HepG2 (cell line): Measurements from ENCODE around the gene CD7. TPM values are rescaled to one million over a fixed set of nuclear protein-coding genes. Genes with fewer than 3 reads are reported as not detected.

Experiments used
- NFE2L1 ChIP-seq: sonication (generic); formaldehyde crosslinking; IDR thresholded peaks from 2 replicates; pipeline ENCODE4 v1.4.0; 2020; ENCODE audit warnings: missing genetic modification reagents, mild to moderate bottlenecking, borderline replicate concordance
- SRF ChIP-seq: IDR thresholded peaks from 2 replicates; pipeline ENCODE4 v1.6.1; 2011; ENCODE audit warnings: mild to moderate bottlenecking, low read depth, low read length, moderate library complexity
- TERF1 ChIP-seq: sonication (generic); formaldehyde crosslinking; IDR thresholded peaks from 2 replicates; pipeline ENCODE4 v1.8.0; 2022; ENCODE audit warnings: mild to moderate bottlenecking, missing genetic modification reagents, moderate library complexity
- THAP11 ChIP-seq: IDR thresholded peaks from 2 replicates; pipeline ENCODE4 v1.6.1; 2016; ENCODE audit warnings: missing biosample characterization, missing genetic modification reagents
- ZNF577 ChIP-seq: sonication (generic); formaldehyde crosslinking; IDR thresholded peaks from 2 replicates; pipeline ENCODE4 v1.4.0; 2020; ENCODE audit warnings: mild to moderate bottlenecking, low read depth, missing genetic modification reagents, borderline replicate concordance
- ZNF646 ChIP-seq: sonication (generic); formaldehyde crosslinking; IDR thresholded peaks from 2 replicates; pipeline ENCODE4 v1.9.0; 2021; ENCODE audit warnings: mild to moderate bottlenecking, missing genetic modification reagents
- polyA plus RNA-seq, 8 experiments: library from polyadenylated mRNA; depleted of rRNA in 3 of 8; stranded (reverse) in 7 of 8; unstranded in 1 of 8; fragments of >200 nt; fragmentation: Illumina TruSeq in 4 of 8; extraction: Trizol in 4 of 8; gene quantifications; 2 replicates each; pipeline versions ENCODE4 v1.2.1 to v1.2.3, GENCODE V29; 2011 to 2016; ENCODE audit warnings: low read depth in 4 of 8, missing spikeins in 1 of 8, mixed read lengths in 1 of 8; ENCODE audit not compliant: insufficient read depth in 1 of 8
- total RNA-seq, 5 experiments: library from RNA; depleted of rRNA; stranded (reverse); fragments of >200 nt; fragmentation: Illumina TruSeq; extraction: Trizol; gene quantifications; 2 replicates each; pipeline ENCODE4 v1.2.3, GENCODE V29; 2016; ENCODE audit warnings: low read depth in 1 of 5
- TF ChIP-seq, protein P1 (sequence below): sonication (generic); formaldehyde crosslinking; IDR thresholded peaks from 2 replicates; pipeline ENCODE4 v1.4.0; 2020; ENCODE audit warnings: mild to moderate bottlenecking, missing genetic modification reagents
- TF ChIP-seq, protein P2 (sequence below): IDR thresholded peaks from 2 replicates; pipeline ENCODE4 v1.6.1; 2016; ENCODE audit warnings: missing biosample characterization, missing genetic modification reagents, low read depth

Gene CD7
- total and polyA plus RNA-seq, 2 of the 13 experiments (the other 11 are each of a cell fraction or from before 2014, with no cell fraction given): 67.6 to 76.4 TPM

- TF ChIP-seq NFE2L1 (CRISPR knock-in tag) (0 out of 2 replicates have a peak, but pooled peaks have one; percentile 3), THAP11 (CRISPR knock-in tag) (peak; percentile 44; the same call in 1 of the 2 replicates), ZNF646 (CRISPR knock-in tag) (no peak), SRF (no peak), ZNF577 (CRISPR knock-in tag) (no peak), TERF1 (CRISPR knock-in tag) (no peak)
- TF ChIP-seq, protein P1, sequence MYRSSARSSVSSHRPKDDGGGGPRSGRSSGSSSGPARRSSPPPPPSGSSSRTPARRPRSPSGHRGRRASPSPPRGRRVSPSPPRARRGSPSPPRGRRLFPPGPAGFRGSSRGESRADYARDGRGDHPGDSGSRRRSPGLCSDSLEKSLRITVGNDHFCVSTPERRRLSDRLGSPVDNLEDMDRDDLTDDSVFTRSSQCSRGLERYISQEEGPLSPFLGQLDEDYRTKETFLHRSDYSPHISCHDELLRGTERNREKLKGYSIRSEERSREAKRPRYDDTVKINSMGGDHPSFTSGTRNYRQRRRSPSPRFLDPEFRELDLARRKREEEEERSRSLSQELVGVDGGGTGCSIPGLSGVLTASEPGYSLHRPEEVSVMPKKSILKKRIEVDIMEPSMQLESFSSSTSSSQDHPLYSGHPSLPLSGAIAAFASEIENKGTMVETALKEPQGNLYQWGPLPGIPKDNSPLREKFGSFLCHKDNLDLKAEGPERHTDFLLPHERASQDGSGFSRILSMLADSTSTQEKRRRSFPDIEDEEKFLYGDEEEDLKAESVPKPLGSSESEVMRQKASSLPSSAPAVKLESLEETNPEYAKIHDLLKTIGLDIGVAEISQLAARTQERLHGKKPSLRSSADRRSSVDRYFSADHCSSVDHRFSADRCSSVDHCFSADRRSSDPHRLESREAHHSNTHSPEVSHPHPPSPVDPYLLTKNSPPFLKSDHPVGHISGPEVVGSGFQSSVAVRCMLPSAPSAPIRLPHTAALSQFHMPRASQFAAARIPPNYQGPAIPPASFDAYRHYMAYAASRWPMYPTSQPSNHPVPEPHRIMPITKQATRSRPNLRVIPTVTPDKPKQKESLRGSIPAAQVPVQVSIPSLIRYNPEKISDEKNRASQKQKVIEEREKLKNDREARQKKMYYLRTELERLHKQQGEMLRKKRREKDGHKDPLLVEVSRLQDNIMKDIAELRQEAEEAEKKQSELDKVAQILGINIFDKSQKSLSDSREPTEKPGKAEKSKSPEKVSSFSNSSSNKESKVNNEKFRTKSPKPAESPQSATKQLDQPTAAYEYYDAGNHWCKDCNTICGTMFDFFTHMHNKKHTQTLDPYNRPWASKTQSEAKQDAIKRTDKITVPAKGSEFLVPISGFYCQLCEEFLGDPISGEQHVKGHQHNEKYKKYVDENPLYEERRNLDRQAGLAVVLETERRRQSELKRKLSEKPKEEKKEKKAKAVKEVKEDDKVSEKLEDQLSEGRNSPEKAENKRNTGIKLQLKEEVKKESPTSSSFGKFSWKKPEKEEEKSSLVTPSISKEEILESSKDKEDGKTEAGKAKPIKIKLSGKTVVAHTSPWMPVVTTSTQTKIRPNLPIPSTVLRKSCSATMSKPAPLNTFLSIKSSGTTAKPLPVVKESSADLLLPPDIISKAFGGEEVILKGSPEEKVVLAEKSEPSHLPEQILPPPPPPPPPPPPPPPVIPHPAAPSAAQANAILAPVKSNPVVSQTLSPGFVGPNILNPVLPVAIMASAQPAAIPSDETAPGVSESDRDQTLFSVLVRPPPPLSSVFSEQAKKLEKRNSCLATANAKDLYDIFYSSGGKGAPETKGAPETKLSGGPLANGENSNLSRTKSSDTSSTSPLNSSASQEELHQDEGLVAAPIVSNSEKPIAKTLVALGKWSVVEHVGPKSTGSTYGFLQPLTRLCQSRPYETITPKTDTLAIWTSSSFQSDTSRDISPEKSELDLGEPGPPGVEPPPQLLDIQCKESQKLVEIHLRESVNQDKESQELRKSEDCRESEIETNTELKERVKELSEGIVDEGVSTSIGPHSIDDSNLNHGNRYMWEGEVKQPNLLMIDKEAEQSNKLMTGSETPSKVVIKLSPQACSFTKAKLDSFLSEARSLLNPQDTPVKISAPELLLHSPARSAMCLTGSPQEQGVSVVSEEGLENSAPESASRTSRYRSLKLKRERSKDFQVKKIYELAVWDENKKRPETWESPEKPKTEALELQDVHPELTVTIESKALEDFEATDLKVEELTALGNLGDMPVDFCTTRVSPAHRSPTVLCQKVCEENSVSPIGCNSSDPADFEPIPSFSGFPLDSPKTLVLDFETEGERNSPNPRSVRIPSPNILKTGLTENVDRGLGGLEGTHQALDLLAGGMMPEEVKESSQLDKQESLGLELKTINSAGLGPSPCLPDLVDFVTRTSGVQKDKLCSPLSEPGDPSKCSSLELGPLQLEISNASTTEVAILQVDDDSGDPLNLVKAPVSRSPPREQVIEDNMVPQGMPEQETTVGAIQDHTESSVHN (CRISPR knock-in tag): no peak; the same call in 1 of the 2 replicates
- TF ChIP-seq, protein P2, sequence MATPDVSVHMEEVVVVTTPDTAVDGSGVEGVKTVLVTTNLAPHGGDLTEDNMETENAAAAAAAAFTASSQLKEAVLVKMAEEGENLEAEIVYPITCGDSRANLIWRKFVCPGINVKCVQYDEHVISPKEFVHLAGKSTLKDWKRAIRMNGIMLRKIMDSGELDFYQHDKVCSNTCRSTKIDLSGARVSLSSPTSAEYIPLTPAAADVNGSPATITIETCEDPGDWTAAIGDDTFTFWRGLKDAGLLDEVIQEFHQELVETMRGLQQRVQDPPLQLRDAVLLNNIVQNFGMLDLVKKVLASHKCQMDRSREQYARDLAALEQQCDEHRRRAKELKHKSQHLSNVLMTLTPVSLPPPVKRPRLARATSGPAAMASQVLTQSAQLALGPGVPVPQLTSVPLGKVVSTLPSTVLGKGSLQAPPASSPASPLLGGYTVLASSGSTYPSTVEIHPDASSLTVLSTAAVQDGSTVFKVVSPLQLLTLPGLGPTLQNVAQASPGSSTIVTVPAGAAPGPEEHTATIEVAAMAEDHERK: no peak
Measured at GRCh38 chr17:82351713-82352488, 34.5 kb upstream of the CD7 start (continued).
